ENCODE results near the gene RSPH6A.

RSPH6A gene

GRCh38 chr19:45824531-45825262 lies 9.6 kb upstream of the RSPH6A start:
- DNase-seq = no peak

DNA sequence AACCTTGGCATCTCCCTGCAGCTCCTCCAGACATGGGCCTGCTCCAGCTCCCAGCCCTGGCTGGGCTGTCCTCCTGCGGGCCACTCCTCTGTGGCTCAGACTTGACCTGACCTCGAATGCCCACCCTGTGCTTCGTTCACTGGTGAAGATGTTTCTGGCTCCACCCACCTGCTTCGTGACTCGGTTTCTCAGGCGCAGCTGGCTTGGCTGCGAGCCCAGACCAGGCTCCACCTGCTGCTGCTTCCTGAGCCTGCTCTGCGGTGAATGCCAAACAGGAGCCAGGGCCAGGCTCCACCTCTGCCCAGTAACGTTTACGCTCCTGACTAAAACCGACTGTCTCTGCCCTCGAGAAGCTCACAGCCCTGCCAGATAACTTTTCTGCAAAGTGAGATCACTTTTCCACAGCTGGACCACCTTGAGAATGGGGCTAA lies 8.9 kb upstream of the RSPH6A start:
- DNase-seq = no peak

GRCh38 chr19:45823182-45823581 lies 8.1 kb upstream of the RSPH6A start:
- DNase-seq = no peak

GRCh38 chr19:45822716-45823115 lies 7.6 kb upstream of the RSPH6A start:
- no peak for DNase-seq

DNA sequence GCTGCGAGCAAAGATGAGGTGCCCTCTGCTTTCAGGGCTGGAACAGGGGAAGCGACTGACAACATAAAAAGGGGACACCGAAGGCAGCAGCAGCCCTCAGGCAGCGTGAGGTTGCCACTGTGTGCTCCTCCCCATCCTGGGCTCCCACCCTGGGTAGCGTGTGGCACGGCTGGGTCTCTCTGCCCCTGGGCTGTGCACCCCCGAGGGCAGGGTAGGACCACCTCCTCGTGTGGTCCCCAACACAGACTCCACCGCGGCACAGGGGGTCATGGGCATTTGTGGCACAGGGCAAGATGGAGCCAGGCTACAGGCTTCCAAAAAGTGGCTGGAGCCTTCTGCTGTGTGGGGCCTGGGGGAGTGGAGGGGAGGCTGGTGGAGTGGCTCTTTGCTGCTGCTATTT lies 6.5 kb upstream of the RSPH6A start:
- no peak for DNase-seq

DNA sequence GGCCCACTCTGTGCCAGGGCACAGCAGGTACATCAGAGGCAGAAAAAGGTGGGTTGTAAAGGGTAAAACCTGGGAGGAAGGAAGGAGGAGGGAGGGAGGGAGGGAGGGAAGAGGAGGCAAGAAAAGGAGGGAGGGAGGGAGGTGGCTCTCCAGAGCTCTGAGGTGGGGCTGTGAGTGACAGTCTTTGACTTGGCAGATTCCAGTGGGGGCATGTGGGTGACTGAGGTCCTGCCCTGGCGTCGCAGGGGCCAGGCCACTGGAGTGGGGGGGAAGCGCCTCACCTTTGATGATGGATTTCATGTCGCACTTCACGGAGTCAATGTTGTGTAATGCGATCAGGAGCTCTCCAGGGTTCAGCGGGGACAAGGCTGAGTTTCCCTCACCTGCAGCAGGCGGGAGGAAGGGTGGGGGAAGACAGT lies 6.0 kb upstream of the RSPH6A start:
- no peak for DNase-seq

DNA sequence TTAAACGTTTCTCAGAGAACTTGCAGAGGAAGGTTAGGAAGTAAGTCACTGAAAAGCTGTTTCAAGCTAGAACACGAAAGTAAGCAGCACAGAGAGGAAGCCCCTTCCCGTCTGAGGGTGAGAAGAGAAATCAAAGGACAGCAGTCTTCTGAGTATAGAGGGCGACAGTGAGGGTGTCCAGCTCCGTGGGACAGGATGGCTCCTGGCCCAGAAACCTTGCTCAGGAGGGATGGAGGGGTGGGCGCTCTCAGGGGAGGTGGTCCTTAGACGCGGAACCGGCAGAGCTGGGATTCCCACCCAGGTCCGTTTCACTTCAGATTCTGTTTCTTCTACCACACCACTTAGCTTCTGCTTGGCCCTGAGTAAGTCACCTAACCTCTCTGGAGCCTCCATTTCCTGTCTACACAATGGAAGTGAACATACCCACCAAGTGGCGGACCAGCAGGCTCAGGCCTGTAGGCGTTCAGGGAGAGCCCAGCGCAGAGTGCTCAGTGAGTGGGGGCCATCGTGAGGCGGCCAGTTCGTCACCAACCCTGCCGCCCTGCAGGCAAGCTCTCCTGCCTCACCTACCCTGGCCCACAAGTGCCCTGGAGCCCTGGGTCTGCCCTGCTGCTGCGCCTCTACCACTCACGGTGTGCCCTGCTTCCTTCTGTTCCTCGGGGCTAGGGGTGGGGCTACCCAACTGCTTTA lies 5.5 kb upstream of the RSPH6A start:
- DNase-seq = no peak

GRCh38 chr19:45819769-45820168 lies 4.7 kb upstream of the RSPH6A start:
- no peak for DNase-seq

DNA sequence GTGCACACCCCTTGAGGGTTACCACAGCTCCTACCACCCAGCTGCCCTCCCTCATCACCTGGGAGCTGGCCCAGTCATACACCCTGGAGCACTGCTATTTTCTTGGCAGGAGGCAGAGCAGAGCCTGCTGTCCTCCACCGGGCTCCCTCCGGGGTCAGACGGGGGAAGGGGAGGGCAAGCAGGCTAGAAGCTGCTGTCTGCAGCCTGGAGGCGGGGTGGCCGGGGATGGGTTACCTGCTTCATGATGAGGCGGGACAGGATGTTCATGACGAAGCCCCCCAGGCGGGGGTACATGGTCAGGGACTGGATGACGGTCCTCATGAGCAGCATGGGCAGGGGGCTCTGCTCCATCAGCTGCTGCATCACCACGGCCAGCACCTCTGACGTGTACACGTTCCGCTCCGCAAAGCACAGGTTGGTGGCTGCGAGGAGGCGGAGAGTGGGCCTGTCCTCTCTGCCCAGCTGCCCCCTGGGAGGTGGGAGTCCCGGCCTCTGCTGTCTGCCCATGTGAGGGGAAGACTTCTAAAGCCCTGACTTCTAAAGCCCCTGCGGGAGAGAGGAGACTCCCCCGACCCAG lies 2.7 kb upstream of the RSPH6A start:
- no peak for DNase-seq

- peak; percentile 96 for DNase-seq
Observed at GRCh38 chr19:45817010-45817724, 2.1 kb upstream of the RSPH6A start.

DNA sequence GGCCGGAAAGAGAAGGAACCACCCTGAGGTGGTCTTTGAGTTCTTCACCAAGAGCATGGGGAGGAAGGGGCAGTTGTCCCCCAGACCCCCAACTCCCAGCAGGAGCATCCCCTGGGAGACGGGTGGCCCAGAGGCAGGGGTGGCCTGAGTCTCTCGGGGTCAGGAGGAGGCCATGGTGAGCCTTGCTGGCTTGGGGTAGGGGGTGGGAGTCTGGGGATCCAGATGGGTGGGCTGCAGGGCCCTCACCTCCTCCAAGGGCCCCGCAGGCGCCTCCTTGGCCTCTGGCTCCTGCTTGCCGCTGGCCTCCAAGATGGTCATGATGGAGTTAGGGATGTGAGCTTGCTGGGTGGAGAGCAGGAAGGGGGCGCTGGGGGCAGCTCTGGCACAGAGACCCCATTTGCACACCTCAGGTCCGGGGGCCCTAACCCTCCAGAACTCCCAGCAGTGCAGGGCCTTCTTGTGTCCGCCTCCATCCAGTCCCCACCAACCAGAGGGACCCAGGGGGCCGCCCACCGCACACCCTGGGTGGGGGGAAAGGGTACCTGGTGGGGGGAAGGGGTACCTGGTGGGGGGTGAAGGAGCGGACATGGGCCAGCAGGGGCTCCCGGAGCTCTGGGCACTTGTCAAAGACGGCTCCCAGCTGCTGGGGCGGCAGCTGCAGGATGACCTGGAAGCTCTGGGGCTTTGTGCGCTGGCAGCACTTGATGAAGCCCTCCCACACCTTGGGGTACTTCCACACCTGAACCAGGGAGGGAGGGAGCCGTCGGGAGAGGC lies 1.3 kb upstream of the RSPH6A start:
- DNase-seq = no peak

GRCh38 chr19:45815481-45816216 lies 541 bp upstream of the RSPH6A start:
- no peak for DNase-seq

GRCh38 chr19:45814166-45814780 lies 835 bp downstream of the RSPH6A start:
- DNase-seq = no peak

GRCh38 chr19:45812297-45812696 lies 2.8 kb downstream of the RSPH6A start:
- DNase-seq = no peak

DNA sequence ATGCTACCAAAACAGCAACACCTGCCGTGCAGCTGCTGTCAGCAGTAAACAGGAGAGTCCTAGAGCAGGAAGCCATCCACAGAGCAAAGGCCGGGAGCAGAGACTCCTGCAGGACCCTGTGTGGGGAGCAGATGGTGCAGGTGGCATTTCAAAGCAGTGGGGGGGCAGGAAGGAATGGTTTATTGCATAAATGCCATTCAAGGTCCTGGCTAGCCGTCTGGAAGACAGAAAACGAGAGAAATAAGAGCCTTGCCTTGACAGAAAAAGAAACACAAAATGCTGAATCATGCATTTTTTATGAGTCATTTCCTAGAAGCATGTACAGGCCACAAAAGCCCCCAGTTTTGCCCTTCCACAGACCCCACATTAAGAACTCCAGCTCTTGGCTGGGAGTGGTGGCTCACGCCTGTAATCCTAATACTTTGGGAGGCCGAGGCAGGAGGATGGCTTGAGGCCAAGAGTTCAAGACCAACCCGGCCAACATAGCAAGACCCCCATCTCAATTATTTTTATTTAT lies 5.4 kb downstream of the RSPH6A start:
- DNase-seq = no peak

DNA sequence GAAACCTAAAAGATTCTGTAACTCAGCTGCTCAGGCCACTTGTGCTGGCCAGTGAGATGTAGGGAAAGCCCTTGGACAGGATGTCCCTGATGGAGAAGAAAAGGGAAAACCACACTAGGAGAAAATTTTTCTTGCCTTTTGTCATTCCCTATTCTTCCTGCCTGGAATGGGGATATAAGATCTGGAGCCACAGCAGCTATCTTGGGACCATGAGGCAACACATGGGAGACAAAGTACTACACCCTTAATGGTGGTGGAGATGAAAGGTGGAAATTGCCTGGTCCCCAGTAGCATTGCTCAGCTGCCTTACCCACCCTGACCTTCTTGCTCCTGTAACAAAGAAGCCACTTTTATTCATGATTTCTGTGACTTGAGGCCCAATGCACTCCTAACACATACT lies 9.4 kb downstream of the RSPH6A start:
- no peak for DNase-seq

DNA sequence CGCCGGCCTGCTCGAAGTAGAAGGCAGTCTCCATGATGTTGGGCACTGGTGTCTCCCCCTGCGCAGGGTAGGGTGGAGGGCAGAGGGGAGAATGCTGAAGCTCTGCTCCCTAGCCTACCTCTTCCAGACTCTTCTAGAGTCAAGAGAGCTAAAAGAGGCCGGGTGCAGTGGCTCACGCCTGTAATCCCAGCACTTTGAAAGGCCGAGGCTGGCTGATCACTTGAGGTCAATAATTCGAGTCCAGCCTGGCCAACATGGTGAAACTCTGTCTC lies 10.2 kb downstream of the RSPH6A start:
- no peak for DNase-seq

GRCh38 chr19:45804140-45804958 lies 10.8 kb downstream of the RSPH6A start:
- no peak for DNase-seq

- DNase-seq = no peak
Observed at GRCh38 chr19:45801603-45802175, 13.4 kb downstream of the RSPH6A start.

DNA sequence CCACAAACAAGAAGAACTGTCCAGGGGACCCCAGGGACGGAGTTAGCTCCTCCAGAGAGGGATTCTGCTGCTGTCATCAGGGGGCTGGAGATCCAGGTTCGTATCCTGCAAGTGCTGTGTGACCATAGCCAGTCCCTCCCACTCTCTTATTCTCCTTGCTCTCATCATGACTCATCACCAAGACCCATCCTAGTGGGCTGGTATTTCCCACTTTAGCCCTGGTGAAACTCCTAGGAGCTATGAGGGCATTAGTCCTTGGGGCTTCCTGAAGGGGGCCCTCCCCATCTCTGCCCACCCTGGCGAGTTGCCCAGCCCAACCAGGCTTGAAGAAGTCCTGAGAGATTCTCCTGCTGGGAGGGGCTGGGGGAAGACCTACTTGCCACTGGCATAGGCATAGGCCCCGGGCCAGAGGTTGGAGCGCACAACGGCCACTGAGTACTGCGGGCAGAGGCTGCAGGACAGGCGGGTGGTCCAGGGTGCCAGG lies 15.0 kb downstream of the RSPH6A start:
- no peak for DNase-seq
